Memory B cell (primary cell): Measurements from ENCODE around the gene ZNF771.
A peak's percentile ranks its signal among the peaks of the same experiment; 100 is the strongest.
"Not testable (repeated sequence)": the region's sequence is repeated elsewhere in the genome, so short reads cannot be mapped to it uniquely, and the experiment has no call there.

ENCODE experiments used
- ATAC-seq: fragments of 150-1000 bp; cut with Tn5 transposase; 2 replicates; pipeline ENCODE4 v1.10.0; 2021; ENCODE audit warnings: low read depth, mild to moderate bottlenecking, moderate library complexity
- DNase-seq, 2 donors: peaks; one replicate each; pipeline ENCODE4 v3.0.0; 2022; ENCODE audit warnings: low spot score in 2 of 2
- H3K27ac Mint-ChIP-seq: one replicate; pipeline ENCODE4 v1.8.0; 2022; ENCODE audit warnings: mild to moderate bottlenecking, moderate library complexity, mixed read lengths
- H3K27me3 Mint-ChIP-seq: one replicate; pipeline ENCODE4 v1.8.0; 2022; ENCODE audit warnings: mixed read lengths
- H3K36me3 Mint-ChIP-seq: one replicate; pipeline ENCODE4 v1.8.0; 2022; ENCODE audit warnings: mild to moderate bottlenecking, mixed read lengths
- H3K4me1 Mint-ChIP-seq: one replicate; pipeline ENCODE4 v1.8.0; 2022; ENCODE audit warnings: mixed read lengths
- H3K4me3 Mint-ChIP-seq: one replicate; pipeline ENCODE4 v1.8.0; 2022; ENCODE audit warnings: mild to moderate bottlenecking, moderate library complexity, mixed read lengths
- H3K9me3 Mint-ChIP-seq: one replicate; pipeline ENCODE4 v1.8.0; 2022; ENCODE audit warnings: mixed read lengths

Gene ZNF771

DNA sequence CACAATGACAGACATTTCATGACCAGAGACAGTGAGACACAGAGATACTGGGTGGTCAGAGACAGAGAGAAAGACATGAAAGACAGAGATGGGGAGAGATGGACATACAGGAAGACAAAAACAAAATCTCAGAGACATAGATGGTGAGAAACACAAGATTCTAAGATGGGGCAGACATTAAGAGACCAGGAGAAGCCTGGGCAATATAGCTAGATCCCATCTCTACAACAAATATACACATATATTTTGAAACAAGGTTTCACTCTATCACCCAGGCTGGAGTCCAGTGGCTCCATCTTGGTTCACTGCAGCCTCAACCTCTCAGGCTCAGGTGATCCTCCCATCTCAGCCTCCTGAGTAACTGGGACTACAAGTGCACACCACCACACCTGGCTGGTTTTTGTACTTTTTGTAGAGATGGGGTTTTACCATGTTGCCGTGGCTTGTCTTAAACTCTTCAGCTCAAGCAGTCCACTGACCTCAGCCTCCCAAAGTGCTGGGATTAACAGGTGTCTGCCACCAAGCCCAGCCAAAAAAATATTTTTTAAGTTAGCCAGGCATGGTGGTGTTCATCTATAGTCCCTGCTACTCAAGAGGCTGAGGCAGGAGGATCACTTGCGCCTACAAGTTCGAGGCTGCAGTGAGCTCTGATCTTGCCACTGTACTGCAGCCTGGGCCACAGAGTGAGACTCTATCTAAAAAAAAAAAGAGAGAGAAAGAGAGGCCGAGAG is 27.2 kb upstream of the ZNF771 start:
- H3K27me3 Mint-ChIP-seq = no peaks in the 10 kb centered on the region
- H3K36me3 Mint-ChIP-seq = peaks cover 5% of the 10 kb centered on the region
- peak overlapping the region; percentile 98 for H3K27ac Mint-ChIP-seq
- H3K4me3 Mint-ChIP-seq = peak overlapping the region; percentile 97
- ATAC-seq = no peak
- DNase-seq = no peak
- H3K9me3 Mint-ChIP-seq = no peaks in the 10 kb centered on the region
- peaks cover 31% of the 10 kb centered on the region for H3K4me1 Mint-ChIP-seq

DNA sequence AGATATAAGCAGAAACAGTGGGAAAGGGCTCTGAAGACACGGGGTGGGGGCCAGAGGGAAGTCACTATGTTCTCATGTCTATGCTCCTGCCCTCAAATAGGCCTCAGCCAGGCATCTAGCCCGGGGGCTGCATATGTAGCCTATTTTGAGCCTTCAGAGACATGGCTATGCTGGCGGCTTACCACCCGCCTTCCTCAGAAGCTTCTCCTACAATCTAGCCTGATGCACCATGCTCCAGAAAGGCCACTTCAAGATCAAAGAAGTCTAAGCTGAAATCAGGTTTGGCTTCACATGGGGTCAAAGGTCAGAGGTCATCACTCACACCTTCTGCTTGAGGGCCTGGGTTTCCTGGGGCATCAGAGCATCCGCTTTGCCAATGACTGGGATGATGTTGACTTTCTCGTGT is 26.6 kb upstream of the ZNF771 start:
- no peak for DNase-seq
- Mint-ChIP-seq H3K36me3 (peaks cover 5% of the 10 kb centered on the region), H3K4me1 (peaks cover 31% of the 10 kb centered on the region)

DNA sequence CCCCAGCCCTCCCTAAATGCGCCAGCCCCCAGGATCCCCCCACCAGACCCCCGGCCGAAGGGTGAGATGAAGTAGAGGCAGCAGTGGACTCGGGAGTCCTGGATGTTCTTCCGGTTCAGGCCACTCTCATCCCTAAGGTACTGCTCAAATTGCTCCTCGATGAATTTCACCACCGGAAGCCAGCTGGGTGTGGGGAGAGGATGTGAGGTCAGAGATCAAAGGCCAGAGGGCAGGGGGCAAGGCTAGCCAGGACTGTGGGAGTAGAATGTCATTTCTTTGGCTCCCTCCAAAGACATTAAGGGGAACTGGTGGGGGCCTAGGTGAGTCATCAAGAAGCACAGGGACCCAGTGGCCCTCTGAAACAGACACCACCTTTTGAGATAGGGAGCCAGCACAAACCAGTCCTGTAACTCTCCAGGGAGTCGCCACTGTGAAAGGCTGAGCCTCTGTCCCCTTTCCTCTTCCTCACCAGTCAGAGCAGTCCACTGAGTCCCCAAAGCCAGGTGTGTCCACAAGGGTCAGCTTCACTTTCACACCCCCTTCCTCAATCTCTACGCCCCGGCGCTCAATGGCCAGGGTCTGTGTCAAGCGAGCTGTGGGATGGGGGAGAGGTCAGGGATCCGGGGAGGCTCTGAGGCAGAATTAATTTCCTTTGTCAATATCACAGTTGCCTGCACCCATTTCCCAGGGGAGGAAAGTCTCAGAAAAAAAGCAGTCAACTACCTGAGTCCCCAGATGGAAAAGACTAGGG is 25.9 kb upstream of the ZNF771 start:
- DNase-seq (no peak), ATAC-seq (no peak)
- Mint-ChIP-seq H3K4me3 (peak overlapping the region; percentile 90), H3K4me1 (peaks cover 31% of the 10 kb centered on the region), H3K27ac (peak overlapping the region; percentile 91), H3K9me3 (no peaks in the 10 kb centered on the region), H3K27me3 (no peaks in the 10 kb centered on the region), H3K36me3 (peaks cover 5% of the 10 kb centered on the region)

More for the DNA sequence above, 26.6 kb upstream of the ZNF771 start:
- Mint-ChIP-seq H3K4me3 (peak overlapping the region; percentile 32), H3K27ac (peak overlapping the region; percentile 91), H3K9me3 (no peaks in the 10 kb centered on the region), H3K27me3 (no peaks in the 10 kb centered on the region)
- ATAC-seq = no peak

DNA sequence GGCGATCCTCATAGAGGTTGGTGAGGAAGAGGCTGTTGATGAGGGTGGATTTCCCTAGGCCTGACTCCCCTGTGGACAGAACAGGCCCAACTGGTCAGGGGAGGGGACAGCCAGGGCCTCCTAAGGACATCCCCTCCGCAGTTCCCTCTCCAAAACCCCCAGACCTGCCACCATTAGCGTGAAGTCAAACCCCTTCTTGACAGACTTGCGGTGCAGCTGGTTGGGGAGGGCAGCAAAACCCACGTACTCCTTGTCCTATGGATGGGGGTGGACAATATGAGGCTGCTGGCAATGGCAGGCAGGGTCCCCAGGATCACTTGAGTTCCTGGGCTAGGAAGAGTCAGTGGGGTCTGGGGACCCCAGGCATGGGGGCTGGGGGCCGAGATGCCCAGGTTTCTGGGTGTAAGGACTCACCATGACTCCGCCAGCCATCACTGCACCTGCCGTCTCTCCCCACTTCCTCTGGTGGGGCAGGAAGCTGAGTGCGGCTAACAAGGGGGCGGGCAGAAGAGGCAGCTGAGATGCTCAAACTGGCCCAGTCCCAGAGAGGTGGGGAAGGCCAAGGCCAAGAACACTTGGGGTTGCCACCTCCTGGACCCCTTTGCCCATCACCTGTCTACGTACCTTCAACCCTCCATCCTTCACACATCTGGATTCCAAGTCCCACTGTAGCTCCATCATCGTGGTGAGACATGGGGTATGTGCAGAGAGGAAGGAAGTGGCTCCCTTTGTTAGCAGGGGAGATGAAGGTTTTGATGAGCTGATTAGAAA is 25.1 kb upstream of the ZNF771 start, which contains the start of gene SEPTIN1:
TSS of gene SEPTIN1 (minus strand) at position 451 of the 771 bp plus-strand sequence. CDS start at position 432, 19 bp downstream.
- no peaks in the 10 kb centered on the region for H3K9me3 Mint-ChIP-seq
- ATAC-seq = peak; percentile 42
- peak; percentile 70 to 71 for DNase-seq
- H3K4me1 Mint-ChIP-seq = peaks cover 29% of the 10 kb centered on the region
- H3K36me3 Mint-ChIP-seq = peaks cover 5% of the 10 kb centered on the region
- peak within 1 kb of the TSS; percentile 91 for H3K27ac Mint-ChIP-seq
- peak within 1 kb of the TSS; percentile 90 for H3K4me3 Mint-ChIP-seq
- H3K27me3 Mint-ChIP-seq = no peaks in the 10 kb centered on the region

DNA sequence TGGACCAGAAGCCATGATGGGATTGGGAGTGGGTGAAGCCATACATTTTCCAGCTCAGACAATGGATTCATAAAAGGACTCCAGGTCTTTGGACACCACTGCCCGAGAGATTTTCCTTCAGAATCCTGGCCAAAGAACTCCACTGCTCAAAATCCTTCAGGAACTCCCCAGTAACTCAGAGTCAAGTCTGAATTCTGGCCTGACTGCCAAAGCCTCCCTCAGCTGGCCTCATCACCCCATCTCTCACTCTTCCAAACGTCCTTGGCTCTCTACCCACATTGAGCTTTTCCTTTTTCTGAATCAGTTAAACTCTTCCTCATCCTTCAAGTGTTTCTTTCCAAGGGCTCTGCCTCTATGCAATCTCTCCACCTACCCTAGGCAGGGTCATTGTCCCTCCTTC is 23.9 kb upstream of the ZNF771 start:
- H3K27me3 Mint-ChIP-seq = no peaks in the 10 kb centered on the region
- peak overlapping the region; percentile 35 for H3K4me3 Mint-ChIP-seq
- H3K9me3 Mint-ChIP-seq = no peaks in the 10 kb centered on the region
- peaks cover 3% of the 10 kb centered on the region for H3K36me3 Mint-ChIP-seq
- no peak for DNase-seq
- H3K27ac Mint-ChIP-seq = peak overlapping the region; percentile 91
- H3K4me1 Mint-ChIP-seq = peaks cover 24% of the 10 kb centered on the region
- no peak for ATAC-seq

DNA sequence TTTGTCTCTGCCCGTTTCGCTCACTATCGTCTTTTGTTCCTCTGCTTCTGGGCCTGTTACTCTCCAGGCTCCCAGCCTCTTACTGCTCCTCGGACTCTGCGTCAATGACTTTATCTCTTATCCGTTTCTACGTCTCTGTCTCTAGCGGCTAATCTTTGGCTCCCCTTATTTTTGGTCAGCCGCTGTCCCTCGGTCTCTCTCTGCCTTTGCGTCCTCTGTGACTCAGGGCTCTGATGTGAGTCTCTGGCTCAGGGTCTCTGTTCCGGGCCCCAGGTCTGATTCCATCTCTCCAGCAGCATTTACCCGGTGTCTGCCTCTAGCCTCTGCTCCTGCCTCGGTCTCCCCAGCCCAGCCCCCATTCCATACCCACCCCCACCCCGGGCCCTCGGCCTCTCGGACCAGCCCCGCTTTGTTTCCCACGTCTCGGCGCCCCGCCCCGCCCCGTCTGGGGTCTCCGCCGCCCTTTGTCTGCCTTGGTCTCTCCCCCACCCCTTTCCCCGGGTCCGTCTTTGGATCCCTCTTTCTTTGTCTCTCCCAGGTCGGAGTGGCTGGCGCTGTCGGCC is 12.7 kb upstream of the ZNF771 start:
- no peak for ATAC-seq
- Mint-ChIP-seq H3K36me3 (peaks cover 3% of the 10 kb centered on the region), H3K4me3 (peak overlapping the region; percentile 81), H3K4me1 (peaks cover 16% of the 10 kb centered on the region), H3K9me3 (no peaks in the 10 kb centered on the region), H3K27me3 (no peaks in the 10 kb centered on the region), H3K27ac (peak overlapping the region; percentile 83)
- DNase-seq = no peak

DNA sequence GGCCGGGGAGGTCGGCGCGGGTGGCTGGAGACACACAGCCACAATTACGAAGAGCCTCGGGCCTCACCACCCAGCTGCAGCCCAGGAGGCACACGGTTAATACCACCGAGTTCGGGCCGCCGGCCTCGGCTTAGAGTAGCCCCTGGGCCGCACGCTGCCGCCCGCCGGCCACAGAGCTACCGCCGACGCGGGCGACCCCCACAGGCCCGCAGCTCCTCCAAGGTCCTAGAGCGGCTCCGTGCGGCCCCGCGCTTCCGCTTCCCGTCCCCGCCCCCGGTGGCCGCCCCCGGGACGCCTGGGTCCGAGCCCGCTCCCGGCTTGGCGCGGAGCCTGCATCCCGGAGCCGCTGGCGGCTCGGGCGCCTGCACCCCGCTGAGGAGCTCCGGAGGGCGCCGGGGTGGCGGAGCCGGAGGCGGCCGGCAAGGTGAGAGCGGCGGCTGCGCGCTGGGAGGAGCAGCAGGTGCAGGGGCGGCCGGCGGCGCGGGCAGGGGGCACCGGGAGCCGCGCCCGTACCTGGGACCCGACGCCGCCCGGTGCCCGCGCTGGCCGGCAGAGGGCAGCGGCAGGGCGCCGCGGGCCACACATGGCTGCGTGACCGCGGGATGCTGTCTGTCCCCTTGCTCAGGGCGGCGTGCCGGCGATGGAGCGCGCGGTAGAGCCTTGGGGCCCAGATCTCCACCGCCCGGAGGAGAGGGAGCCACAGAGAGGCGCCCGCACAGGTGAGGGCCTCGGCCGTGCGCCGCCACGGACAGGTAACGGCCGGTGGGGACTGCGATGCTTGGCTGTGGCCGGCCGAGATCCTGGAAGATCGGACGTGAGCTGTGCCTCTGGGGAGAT is 12.0 kb upstream of the ZNF771 start, which contains the start of gene ZNF48:
TSS of gene ZNF48 (plus strand) at position 266 of the 837 bp plus-strand sequence. CDS start at position 641, 375 bp downstream.
- Mint-ChIP-seq H3K27ac (peak within 1 kb of the TSS; percentile 83), H3K9me3 (no peaks in the 10 kb centered on the region), H3K4me1 (peaks cover 16% of the 10 kb centered on the region), H3K4me3 (peak within 1 kb of the TSS; percentile 81), H3K36me3 (peaks cover 3% of the 10 kb centered on the region), H3K27me3 (no peaks in the 10 kb centered on the region)
- DNase-seq (peak; percentile 61 to 69), ATAC-seq (peak; percentile 93)

DNA sequence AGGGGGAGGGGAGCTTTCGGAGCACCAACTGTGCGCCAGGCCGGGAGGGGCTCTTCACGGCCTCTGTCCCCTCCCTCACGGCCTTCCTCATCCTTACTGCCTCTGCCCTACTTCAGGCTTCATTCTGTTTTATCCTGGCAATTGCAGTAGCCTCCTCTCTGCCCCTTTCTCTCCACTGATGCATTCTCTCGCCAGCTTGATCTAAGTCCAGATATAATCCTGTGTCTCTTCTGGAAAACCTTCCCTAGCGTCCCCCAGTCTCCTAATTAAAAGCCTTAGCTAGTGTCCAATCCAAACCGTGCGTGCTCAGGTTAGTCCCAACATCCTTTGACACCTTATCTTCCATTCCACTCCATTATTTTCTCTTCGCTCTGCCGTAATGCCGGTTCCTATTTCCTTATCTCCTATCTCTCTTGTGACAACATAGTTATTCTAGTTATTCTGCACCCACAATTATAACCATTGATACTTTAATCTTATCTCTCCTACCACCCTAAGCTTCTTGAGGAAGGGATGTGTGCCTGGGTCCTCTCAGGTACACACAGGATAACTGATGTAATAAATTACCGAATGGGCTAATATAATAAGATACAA is 11.3 kb upstream of the ZNF771 start:
- ATAC-seq (no peak), DNase-seq (no peak)
- Mint-ChIP-seq H3K27me3 (no peaks in the 10 kb centered on the region), H3K9me3 (no peaks in the 10 kb centered on the region), H3K27ac (peak overlapping the region; percentile 58), H3K4me3 (peak overlapping the region; percentile 81), H3K4me1 (peaks cover 16% of the 10 kb centered on the region), H3K36me3 (peaks cover 3% of the 10 kb centered on the region)

DNA sequence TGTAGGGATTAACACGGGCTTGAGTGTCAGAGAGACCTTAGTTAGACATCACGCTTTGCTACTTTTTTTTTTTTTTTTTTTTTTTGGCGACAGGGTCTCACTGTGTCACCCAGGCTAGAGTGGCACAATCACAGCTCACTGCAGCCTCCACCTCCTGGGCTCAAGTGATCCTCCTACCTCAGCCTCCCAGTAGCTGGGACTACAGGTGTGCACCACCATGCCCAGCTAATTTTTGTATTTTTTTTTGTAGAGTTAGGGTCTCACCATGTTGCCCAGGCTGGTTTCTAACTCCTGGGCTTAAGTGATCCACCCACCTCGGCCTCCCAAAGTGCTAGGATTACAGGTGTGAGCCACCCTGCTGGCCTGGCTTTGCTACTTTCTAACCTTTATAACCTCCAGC is 10.8 kb upstream of the ZNF771 start:
- peak overlapping the region; percentile 43 for H3K4me3 Mint-ChIP-seq
- H3K4me1 Mint-ChIP-seq = peaks cover 18% of the 10 kb centered on the region
- not testable (repeated sequence) for DNase-seq, H3K27me3 Mint-ChIP-seq, H3K36me3 Mint-ChIP-seq, ATAC-seq, H3K9me3 Mint-ChIP-seq
- peak overlapping the region; percentile 58 for H3K27ac Mint-ChIP-seq

DNA sequence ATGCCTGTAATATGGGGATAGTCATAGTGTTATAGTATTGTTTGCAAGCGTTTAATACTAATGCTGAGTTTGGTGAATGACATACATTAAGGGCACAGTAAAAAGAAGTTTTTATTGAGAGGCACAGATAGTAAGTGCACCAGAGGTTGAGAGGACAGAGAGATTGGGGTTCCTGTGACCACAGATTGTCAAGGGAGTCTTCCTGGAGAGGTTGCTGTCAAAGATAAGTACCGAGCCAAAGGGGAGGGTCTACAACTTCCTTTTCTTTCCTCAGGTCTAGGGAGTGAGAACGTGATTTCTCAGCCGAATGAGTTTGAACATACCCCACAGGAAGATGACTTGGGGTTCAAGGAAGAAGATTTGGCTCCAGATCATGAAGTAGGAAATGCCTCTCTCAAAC is 10.3 kb upstream of the ZNF771 start:
- Mint-ChIP-seq H3K27me3 (peaks cover 2% of the 10 kb centered on the region), H3K27ac (no peak overlapping the region), H3K4me1 (peaks cover 20% of the 10 kb centered on the region), H3K9me3 (no peaks in the 10 kb centered on the region), H3K4me3 (peak overlapping the region; percentile 43), H3K36me3 (peaks cover 3% of the 10 kb centered on the region)
- DNase-seq = no peak
- no peak for ATAC-seq

DNA sequence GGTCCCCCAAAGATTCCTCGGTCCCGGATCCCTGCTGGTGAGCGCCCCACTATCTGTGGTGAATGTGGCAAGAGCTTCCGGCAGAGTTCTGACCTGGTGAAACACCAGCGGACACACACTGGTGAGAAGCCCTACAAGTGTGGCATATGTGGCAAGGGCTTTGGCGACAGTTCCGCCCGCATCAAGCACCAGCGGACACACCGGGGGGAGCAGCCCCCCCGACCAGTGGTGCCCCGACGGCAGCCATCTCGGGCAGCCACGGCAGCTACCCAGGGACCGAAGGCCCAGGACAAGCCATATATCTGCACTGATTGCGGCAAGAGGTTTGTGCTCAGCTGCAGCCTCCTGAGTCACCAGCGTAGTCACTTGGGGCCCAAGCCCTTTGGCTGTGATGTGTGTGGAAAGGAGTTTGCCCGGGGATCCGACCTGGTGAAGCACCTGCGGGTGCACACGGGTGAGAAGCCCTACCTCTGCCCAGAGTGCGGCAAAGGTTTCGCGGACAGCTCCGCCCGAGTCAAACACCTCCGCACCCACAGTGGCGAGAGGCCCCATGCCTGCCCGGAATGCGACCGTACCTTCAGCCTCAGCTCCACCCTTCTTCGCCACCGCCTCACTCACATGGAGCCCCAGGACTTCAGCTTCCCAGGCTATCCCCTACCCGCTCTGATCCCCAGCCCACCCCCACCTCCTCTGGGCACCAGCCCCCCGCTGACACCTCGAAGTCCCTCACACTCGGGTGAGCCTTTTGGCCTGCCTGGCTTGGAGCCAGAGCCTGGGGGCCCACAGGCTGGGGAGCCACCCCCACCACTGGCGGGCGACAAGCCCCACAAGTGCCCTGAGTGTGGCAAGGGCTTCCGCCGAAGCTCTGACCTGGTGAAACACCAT is 9.4 kb upstream of the ZNF771 start:
- ATAC-seq = no peak
- peaks cover 3% of the 10 kb centered on the region for H3K36me3 Mint-ChIP-seq
- H3K27ac Mint-ChIP-seq = no peak overlapping the region
- peaks cover 21% of the 10 kb centered on the region for H3K4me1 Mint-ChIP-seq
- H3K27me3 Mint-ChIP-seq = peaks cover 2% of the 10 kb centered on the region
- no peak overlapping the region for H3K4me3 Mint-ChIP-seq
- no peak for DNase-seq
- H3K9me3 Mint-ChIP-seq = no peaks in the 10 kb centered on the region
